HepG2 (cell line): ENCODE data around the gene FXYD5. TPM values are rescaled to one million over a fixed set of nuclear protein-coding genes. Genes with fewer than 3 reads are reported as not detected.

Experiments
- ATF7-NPFF ChIP-seq: sonication (generic); formaldehyde crosslinking; IDR thresholded peaks from 2 replicates; pipeline ENCODE4 v1.8.1; 2023; ENCODE audit warnings: mild to moderate bottlenecking, low read depth, missing genetic modification reagents, moderate library complexity
- BRD4 ChIP-seq: sonication (generic); formaldehyde crosslinking; IDR thresholded peaks from 2 replicates; pipeline ENCODE4 v1.4.0; 2020; ENCODE audit warnings: missing genetic modification reagents
- CAMTA2 ChIP-seq: sonication (generic); formaldehyde crosslinking; IDR thresholded peaks from 2 replicates; pipeline ENCODE4 v1.4.0; 2020; ENCODE audit warnings: mild to moderate bottlenecking, missing genetic modification reagents, borderline replicate concordance
- ETV6 ChIP-seq: sonication (generic); formaldehyde crosslinking; conservative IDR thresholded peaks from 2 replicates; pipeline ENCODE4 v1.4.0; 2020; ENCODE audit warnings: missing genetic modification reagents
- HOXA5 ChIP-seq: sonication (generic); formaldehyde crosslinking; IDR thresholded peaks from 2 replicates; pipeline ENCODE4 v1.4.0; 2020; ENCODE audit warnings: missing genetic modification reagents
- IRX3 ChIP-seq: sonication (generic); formaldehyde crosslinking; IDR thresholded peaks from 2 replicates; pipeline ENCODE4 v1.8.1; 2023; ENCODE audit warnings: mild to moderate bottlenecking, low read depth, missing genetic modification reagents, borderline replicate concordance
- KLF15 ChIP-seq: sonication (generic); formaldehyde crosslinking; IDR thresholded peaks from 2 replicates; pipeline ENCODE4 v1.8.1; 2023; ENCODE audit warnings: borderline replicate concordance, mild to moderate bottlenecking, inconsistent platforms, missing genetic modification reagents, mixed read lengths
- NCOR1 ChIP-seq: fragments of 200-600 bp; sonication (generic); IDR thresholded peaks from 2 replicates; pipeline ENCODE4 v1.7.0; 2017; ENCODE audit warnings: antibody characterized with exemption, low read length, borderline replicate concordance
- NFIB ChIP-seq: sonication (generic); formaldehyde crosslinking; IDR thresholded peaks from 2 replicates; pipeline ENCODE4 v1.9.0; 2021; ENCODE audit warnings: missing genetic modification reagents, mild to moderate bottlenecking, borderline replicate concordance
- RELA ChIP-seq: sonication (generic); formaldehyde crosslinking; IDR thresholded peaks from 2 replicates; pipeline ENCODE4 v1.4.0; 2020; ENCODE audit warnings: missing genetic modification reagents
- RFXANK ChIP-seq: IDR thresholded peaks from 2 replicates; pipeline ENCODE4 v1.6.1; 2016
- SATB2 ChIP-seq: sonication (generic); formaldehyde crosslinking; IDR thresholded peaks from 2 replicates; pipeline ENCODE4 v1.5.0; 2020; ENCODE audit warnings: missing genetic modification reagents
- SOX5 ChIP-seq: IDR thresholded peaks from 2 replicates; pipeline ENCODE4 v1.6.1; 2016; ENCODE audit warnings: borderline replicate concordance
- ZBTB1 ChIP-seq: sonication (generic); formaldehyde crosslinking; IDR thresholded peaks from 2 replicates; pipeline ENCODE4 v1.4.0; 2020; ENCODE audit warnings: missing genetic modification reagents, borderline replicate concordance
- ZNF552 ChIP-seq: sonication (generic); formaldehyde crosslinking; IDR thresholded peaks from 2 replicates; pipeline ENCODE4 v1.9.0; 2022; ENCODE audit warnings: missing genetic modification reagents, mild to moderate bottlenecking, borderline replicate concordance
- ZNF607 ChIP-seq: sonication (generic); formaldehyde crosslinking; IDR thresholded peaks from 2 replicates; pipeline ENCODE4 v1.5.1; 2020; ENCODE audit warnings: missing genetic modification reagents, mild to moderate bottlenecking, borderline replicate concordance
- ZNF615 ChIP-seq: sonication (generic); formaldehyde crosslinking; IDR thresholded peaks from 2 replicates; pipeline ENCODE4 v1.5.0; 2020; ENCODE audit warnings: mild to moderate bottlenecking, missing genetic modification reagents, borderline replicate concordance
- ZNF652 ChIP-seq: IDR thresholded peaks from 2 replicates; pipeline ENCODE4 v1.6.1; 2016; ENCODE audit warnings: low read depth, borderline replicate concordance
- ZNF766 ChIP-seq: sonication (generic); formaldehyde crosslinking; IDR thresholded peaks from 2 replicates; pipeline ENCODE4 v1.5.0; 2020; ENCODE audit warnings: missing genetic modification reagents, borderline replicate concordance
- ZSCAN22 ChIP-seq: sonication (generic); formaldehyde crosslinking; IDR thresholded peaks from 2 replicates; pipeline ENCODE4 v1.4.0; 2020; ENCODE audit warnings: mild to moderate bottlenecking, missing genetic modification reagents
- polyA plus RNA-seq, 8 experiments: library from polyadenylated mRNA; depleted of rRNA in 3 of 8; stranded (reverse) in 7 of 8; unstranded in 1 of 8; fragments of >200 nt; fragmentation: Illumina TruSeq in 4 of 8; extraction: Trizol in 4 of 8; gene quantifications; 2 replicates each; pipeline versions ENCODE4 v1.2.1 to v1.2.3, GENCODE V29; 2011 to 2016; ENCODE audit warnings: low read depth in 4 of 8, missing spikeins in 1 of 8, mixed read lengths in 1 of 8; ENCODE audit not compliant: insufficient read depth in 1 of 8
- total RNA-seq, 5 experiments: library from RNA; depleted of rRNA; stranded (reverse); fragments of >200 nt; fragmentation: Illumina TruSeq; extraction: Trizol; gene quantifications; 2 replicates each; pipeline ENCODE4 v1.2.3, GENCODE V29; 2016; ENCODE audit warnings: low read depth in 1 of 5
- TF ChIP-seq, protein P1 (sequence below): sonication (generic); formaldehyde crosslinking; IDR thresholded peaks from 2 replicates; pipeline ENCODE4 v1.4.0; 2020; ENCODE audit warnings: mild to moderate bottlenecking, missing genetic modification reagents
- TF ChIP-seq, protein P2 (sequence below): sonication (generic); formaldehyde crosslinking; IDR thresholded peaks from 2 replicates; pipeline ENCODE4 v1.8.1; 2022; ENCODE audit warnings: mild to moderate bottlenecking, missing genetic modification reagents
- TF ChIP-seq, protein P3 (sequence below): sonication (generic); formaldehyde crosslinking; IDR thresholded peaks from 2 replicates; pipeline ENCODE4 v1.5.1; 2020; ENCODE audit warnings: missing genetic modification reagents, mild to moderate bottlenecking, borderline replicate concordance
- TF ChIP-seq, protein P4 (sequence below): sonication (generic); formaldehyde crosslinking; IDR thresholded peaks from 2 replicates; pipeline ENCODE4 v1.4.0; 2020; ENCODE audit warnings: mild to moderate bottlenecking, missing genetic modification reagents

FXYD5 gene
- total and polyA plus RNA-seq, 2 of the 13 experiments (the other 11 are each of a cell fraction or from before 2014, with no cell fraction given), result 0.65 TPM; not detected in 1

DNA sequence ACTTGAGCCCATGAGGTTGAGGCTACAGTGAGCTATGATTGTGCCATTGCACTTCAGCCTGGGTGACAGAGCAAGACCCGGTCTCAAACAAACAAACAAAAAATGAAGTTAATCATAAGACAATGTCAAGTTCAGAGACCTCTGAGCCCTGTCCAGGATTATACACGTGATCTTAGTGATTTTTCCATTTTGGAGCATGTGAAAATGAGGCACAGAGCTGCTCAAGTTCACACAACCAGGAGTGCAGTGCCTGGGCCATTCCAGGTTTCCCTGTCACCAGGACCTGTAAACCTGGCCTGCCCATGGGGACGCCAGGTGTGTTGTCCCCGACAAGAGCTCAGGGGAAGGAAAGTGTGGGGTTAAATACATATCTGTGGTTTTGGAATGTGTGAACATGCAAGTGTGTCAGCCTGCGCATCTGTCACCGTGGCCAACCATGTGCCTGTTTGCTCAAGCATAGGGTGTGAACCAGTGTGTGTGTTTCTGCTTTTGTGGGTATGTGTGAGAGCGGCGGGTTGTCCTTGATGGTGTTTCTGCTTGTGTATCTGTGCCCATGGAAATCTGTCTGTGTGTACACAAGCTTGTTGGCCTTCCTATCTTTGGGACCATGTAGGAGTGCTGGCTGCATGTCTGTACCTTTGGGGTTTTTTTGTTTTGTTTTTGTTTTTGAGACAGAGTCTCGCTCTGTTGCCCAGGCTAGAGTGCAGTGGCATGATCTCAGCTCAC is 17.4 kb upstream of the FXYD5 start (continued):
- TF ChIP-seq, protein P1, sequence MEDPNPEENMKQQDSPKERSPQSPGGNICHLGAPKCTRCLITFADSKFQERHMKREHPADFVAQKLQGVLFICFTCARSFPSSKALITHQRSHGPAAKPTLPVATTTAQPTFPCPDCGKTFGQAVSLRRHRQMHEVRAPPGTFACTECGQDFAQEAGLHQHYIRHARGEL (CRISPR knock-in tag), result no peak
- TF ChIP-seq RELA (CRISPR knock-in tag) (no peak), KLF15 (no peak), IRX3 (no peak), ZNF615 (no peak), RFXANK (CRISPR knock-in tag) (no peak), ETV6 (CRISPR knock-in tag) (no peak), NFIB (CRISPR knock-in tag) (no peak), CAMTA2 (no peak), NCOR1 (peak; percentile 93), BRD4 (CRISPR knock-in tag) (peak; percentile 63), ATF7-NPFF (CRISPR knock-in tag) (no peak), ZNF607 (peak; percentile 61), ZBTB1 (0 out of 2 replicates have a peak, but pooled peaks have one; percentile 62), HOXA5 (no peak), ZNF652 (peak; percentile 88), SATB2 (no peak), ZNF766 (CRISPR knock-in tag) (0 out of 2 replicates have a peak, but pooled peaks have one; percentile 5), ZNF552 (CRISPR knock-in tag) (no peak), ZSCAN22 (CRISPR knock-in tag) (no peak), SOX5 (peak; percentile 55; the same call in 1 of the 2 replicates)
- TF ChIP-seq, protein P2, sequence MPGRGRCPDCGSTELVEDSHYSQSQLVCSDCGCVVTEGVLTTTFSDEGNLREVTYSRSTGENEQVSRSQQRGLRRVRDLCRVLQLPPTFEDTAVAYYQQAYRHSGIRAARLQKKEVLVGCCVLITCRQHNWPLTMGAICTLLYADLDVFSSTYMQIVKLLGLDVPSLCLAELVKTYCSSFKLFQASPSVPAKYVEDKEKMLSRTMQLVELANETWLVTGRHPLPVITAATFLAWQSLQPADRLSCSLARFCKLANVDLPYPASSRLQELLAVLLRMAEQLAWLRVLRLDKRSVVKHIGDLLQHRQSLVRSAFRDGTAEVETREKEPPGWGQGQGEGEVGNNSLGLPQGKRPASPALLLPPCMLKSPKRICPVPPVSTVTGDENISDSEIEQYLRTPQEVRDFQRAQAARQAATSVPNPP, result no peak
- TF ChIP-seq, protein P3, sequence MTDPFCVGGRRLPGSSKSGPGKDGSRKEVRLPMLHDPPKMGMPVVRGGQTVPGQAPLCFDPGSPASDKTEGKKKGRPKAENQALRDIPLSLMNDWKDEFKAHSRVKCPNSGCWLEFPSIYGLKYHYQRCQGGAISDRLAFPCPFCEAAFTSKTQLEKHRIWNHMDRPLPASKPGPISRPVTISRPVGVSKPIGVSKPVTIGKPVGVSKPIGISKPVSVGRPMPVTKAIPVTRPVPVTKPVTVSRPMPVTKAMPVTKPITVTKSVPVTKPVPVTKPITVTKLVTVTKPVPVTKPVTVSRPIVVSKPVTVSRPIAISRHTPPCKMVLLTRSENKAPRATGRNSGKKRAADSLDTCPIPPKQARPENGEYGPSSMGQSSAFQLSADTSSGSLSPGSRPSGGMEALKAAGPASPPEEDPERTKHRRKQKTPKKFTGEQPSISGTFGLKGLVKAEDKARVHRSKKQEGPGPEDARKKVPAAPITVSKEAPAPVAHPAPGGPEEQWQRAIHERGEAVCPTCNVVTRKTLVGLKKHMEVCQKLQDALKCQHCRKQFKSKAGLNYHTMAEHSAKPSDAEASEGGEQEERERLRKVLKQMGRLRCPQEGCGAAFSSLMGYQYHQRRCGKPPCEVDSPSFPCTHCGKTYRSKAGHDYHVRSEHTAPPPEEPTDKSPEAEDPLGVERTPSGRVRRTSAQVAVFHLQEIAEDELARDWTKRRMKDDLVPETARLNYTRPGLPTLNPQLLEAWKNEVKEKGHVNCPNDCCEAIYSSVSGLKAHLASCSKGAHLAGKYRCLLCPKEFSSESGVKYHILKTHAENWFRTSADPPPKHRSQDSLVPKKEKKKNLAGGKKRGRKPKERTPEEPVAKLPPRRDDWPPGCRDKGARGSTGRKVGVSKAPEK (CRISPR knock-in tag), result no peak
- TF ChIP-seq, protein P4, sequence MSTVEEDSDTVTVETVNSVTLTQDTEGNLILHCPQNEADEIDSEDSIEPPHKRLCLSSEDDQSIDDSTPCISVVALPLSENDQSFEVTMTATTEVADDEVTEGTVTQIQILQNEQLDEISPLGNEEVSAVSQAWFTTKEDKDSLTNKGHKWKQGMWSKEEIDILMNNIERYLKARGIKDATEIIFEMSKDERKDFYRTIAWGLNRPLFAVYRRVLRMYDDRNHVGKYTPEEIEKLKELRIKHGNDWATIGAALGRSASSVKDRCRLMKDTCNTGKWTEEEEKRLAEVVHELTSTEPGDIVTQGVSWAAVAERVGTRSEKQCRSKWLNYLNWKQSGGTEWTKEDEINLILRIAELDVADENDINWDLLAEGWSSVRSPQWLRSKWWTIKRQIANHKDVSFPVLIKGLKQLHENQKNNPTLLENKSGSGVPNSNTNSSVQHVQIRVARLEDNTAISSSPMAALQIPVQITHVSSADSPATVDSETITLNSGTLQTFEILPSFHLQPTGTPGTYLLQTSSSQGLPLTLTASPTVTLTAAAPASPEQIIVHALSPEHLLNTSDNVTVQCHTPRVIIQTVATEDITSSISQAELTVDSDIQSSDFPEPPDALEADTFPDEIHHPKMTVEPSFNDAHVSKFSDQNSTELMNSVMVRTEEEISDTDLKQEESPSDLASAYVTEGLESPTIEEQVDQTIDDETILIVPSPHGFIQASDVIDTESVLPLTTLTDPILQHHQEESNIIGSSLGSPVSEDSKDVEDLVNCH (CRISPR knock-in tag), result 0 out of 2 replicates have a peak, but pooled peaks have one; percentile 29
